Measurements from ENCODE around the gene ARHGAP1. TPM values are rescaled to one million over a fixed set of nuclear protein-coding genes. Genes with fewer than 3 reads are reported as not detected.

ARHGAP1 gene
- total and polyA plus RNA-seq, 2 of the 13 experiments (the other 11 are each of a cell fraction or from before 2014, with no cell fraction given), result 18.6 to 30.3 TPM

DNA sequence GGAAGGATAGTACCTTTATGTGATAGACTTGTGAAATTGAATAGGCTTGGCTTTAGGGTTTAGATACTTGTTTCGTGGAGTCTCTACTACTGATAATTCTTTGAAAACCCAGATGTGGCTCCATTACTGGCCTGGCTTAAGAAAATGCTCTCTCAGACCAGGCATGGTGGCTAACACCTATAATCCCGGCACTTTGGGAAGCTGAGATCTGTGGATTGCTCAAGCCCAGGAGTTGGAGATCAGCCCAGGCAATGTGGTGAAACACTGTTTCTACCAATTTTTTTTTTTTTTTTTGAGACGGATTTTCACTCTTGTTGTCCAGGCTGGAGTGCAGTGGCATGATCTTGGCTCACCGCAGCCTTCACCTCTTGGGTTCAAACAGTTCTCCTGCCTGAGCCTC is 42.2 kb downstream of the ARHGAP1 start (continued):
- TF ChIP-seq SRSF1 (optimal IDR thresholded peaks at IDR 0.05; ENCODE audit: low read depth, low read length) (no peak), TMF1 (CRISPR knock-in tag; IDR thresholded peaks at IDR 0.05; ENCODE audit: low read depth) (no peak), RFX1 (IDR thresholded peaks at IDR 0.05) (no peak)
- TF ChIP-seq, protein P1, sequence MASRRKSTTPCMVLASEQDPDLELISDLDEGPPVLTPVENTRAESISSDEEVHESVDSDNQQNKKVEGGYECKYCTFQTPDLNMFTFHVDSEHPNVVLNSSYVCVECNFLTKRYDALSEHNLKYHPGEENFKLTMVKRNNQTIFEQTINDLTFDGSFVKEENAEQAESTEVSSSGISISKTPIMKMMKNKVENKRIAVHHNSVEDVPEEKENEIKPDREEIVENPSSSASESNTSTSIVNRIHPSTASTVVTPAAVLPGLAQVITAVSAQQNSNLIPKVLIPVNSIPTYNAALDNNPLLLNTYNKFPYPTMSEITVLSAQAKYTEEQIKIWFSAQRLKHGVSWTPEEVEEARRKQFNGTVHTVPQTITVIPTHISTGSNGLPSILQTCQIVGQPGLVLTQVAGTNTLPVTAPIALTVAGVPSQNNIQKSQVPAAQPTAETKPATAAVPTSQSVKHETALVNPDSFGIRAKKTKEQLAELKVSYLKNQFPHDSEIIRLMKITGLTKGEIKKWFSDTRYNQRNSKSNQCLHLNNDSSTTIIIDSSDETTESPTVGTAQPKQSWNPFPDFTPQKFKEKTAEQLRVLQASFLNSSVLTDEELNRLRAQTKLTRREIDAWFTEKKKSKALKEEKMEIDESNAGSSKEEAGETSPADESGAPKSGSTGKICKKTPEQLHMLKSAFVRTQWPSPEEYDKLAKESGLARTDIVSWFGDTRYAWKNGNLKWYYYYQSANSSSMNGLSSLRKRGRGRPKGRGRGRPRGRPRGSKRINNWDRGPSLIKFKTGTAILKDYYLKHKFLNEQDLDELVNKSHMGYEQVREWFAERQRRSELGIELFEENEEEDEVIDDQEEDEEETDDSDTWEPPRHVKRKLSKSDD (CRISPR knock-in tag; IDR thresholded peaks at IDR 0.05; ENCODE audit: low read depth), result no peak

DNA sequence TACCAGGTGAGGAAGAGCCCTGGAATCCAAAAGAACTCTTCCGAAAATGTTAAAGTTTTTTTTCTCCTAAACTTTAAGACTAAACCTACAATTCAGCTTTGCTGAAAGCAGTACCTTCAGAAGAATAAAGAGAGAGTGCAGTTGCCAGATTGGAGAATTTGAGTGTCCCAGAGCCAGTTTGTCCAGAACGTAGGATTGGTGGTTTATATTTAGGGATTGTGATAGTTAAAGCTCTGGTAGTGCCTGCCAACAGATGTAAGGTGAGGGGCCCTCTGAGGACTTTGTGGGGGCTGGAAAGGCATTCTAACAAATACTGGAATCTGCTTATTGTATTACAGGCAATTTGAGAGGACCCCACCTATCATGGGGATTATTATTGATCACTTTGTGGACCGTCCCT is 43.2 kb downstream of the ARHGAP1 start:
- ChIA-PET CTCF (ENCODE audit: low intra/inter-chr PET ratio, low total read pairs) (no interaction called here), POLR2A (interaction anchor here (1.2 kb wide), 1 partner anchor 17 kb away, joined by 3 read pairs; no protein-coding TSS in a partner anchor)
- TF ChIP-seq CHD2 (IDR thresholded peaks at IDR 0.05; ENCODE audit: low read depth, low read length), result no peak
- TF ChIP-seq, protein P2, sequence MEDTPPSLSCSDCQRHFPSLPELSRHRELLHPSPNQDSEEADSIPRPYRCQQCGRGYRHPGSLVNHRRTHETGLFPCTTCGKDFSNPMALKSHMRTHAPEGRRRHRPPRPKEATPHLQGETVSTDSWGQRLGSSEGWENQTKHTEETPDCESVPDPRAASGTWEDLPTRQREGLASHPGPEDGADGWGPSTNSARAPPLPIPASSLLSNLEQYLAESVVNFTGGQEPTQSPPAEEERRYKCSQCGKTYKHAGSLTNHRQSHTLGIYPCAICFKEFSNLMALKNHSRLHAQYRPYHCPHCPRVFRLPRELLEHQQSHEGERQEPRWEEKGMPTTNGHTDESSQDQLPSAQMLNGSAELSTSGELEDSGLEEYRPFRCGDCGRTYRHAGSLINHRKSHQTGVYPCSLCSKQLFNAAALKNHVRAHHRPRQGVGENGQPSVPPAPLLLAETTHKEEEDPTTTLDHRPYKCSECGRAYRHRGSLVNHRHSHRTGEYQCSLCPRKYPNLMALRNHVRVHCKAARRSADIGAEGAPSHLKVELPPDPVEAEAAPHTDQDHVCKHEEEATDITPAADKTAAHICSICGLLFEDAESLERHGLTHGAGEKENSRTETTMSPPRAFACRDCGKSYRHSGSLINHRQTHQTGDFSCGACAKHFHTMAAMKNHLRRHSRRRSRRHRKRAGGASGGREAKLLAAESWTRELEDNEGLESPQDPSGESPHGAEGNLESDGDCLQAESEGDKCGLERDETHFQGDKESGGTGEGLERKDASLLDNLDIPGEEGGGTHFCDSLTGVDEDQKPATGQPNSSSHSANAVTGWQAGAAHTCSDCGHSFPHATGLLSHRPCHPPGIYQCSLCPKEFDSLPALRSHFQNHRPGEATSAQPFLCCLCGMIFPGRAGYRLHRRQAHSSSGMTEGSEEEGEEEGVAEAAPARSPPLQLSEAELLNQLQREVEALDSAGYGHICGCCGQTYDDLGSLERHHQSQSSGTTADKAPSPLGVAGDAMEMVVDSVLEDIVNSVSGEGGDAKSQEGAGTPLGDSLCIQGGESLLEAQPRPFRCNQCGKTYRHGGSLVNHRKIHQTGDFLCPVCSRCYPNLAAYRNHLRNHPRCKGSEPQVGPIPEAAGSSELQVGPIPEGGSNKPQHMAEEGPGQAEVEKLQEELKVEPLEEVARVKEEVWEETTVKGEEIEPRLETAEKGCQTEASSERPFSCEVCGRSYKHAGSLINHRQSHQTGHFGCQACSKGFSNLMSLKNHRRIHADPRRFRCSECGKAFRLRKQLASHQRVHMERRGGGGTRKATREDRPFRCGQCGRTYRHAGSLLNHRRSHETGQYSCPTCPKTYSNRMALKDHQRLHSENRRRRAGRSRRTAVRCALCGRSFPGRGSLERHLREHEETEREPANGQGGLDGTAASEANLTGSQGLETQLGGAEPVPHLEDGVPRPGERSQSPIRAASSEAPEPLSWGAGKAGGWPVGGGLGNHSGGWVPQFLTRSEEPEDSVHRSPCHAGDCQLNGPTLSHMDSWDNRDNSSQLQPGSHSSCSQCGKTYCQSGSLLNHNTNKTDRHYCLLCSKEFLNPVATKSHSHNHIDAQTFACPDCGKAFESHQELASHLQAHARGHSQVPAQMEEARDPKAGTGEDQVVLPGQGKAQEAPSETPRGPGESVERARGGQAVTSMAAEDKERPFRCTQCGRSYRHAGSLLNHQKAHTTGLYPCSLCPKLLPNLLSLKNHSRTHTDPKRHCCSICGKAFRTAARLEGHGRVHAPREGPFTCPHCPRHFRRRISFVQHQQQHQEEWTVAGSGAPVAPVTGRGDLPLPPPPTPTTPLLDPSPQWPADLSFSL (CRISPR knock-in tag; IDR thresholded peaks at IDR 0.05), result no peak

More for the DNA sequence above, 43.2 kb downstream of the ARHGAP1 start:
- in situ Hi-C loops (cut with HindIII; ENCODE audit: extremely low pct_ligation_motif_present, low pct_unique_long_range_greater_than_20kb), result no loop called here
- Histone ChIP-seq H3K4me1 (ENCODE audit: insufficient read depth, low read length) (peaks cover 6% of the 10 kb centered on the region), H3K36me3 (replicated peaks in 1 of 2; ENCODE audit: control insufficient read depth in 1 of 2, insufficient read depth in 2 of 2, low read length in 2 of 2) (peaks cover 32 to 71% of the 10 kb centered on the region in 2 experiments), H4K20me1 (ENCODE audit: insufficient read depth, low read length) (no peaks in the 10 kb centered on the region), H3K79me2 (ENCODE audit: insufficient read depth, low read length) (no peaks in the 10 kb centered on the region), H3K9me3 (ENCODE audit: low read length) (no peaks in the 10 kb centered on the region), H3K4me2 (ENCODE audit: low read depth, low read length) (no peak overlapping the region), H2AFZ (ENCODE audit: low read length) (no peak overlapping the region), H3K27me3 (ENCODE audit: control insufficient read depth in 1 of 2, insufficient read depth in 2 of 2, low read length in 2 of 2) (no peaks in the 10 kb centered on the region), H3K27ac (ENCODE audit: extremely low read length, insufficient read depth, low read length) (no peak overlapping the region), H3K4me3 (replicated peaks in 1 of 3; ENCODE audit: insufficient read depth in 1 of 3, low read depth in 2 of 3, low read length in 3 of 3) (no peak overlapping the region), H3K9ac (ENCODE audit: insufficient read depth, low read depth, low read length) (no peak overlapping the region)
- intact Hi-C loops (cut with micrococcal nuclease; ENCODE audit: unreplicated experiment), result no loop called here
- ATAC-seq, result no peak
- no peak for DNase-seq (ENCODE audit: low spot score)
- no TSS peak for BruUV-seq (replicated peaks)
- 100% methylated on average over 3 of the region's 3 CpGs for WGBS (ENCODE audit: low lambda C conversion rate)
- FAIRE-seq, result no peak

All from HepG2 (cell line).